Measurements from ENCODE around the gene GALNT2. TPM values are rescaled to one million over a fixed set of nuclear protein-coding genes. Genes with fewer than 3 reads are reported as not detected.

Gene GALNT2
- total and polyA plus RNA-seq, 9 of the 15 experiments (the other 6 are each of a cell fraction or from before 2014, with no cell fraction given), result 1.6 to 106 (median 51.9) TPM

- TF ChIP-seq CGGBP1 (CRISPR knock-in tag; IDR thresholded peaks at IDR 0.05), result no peak
- TF ChIP-seq IFI16 (CRISPR knock-in tag; IDR thresholded peaks at IDR 0.05), result 0 out of 2 replicates have a peak, but pooled peaks have one; percentile 16
- TF ChIP-seq GTF3C2 (IDR thresholded peaks at IDR 0.05; ENCODE audit: borderline replicate concordance, extremely low read depth, insufficient read length), result no peak
- TF ChIP-seq GATA2 (CRISPR knock-in tag; IDR thresholded peaks at IDR 0.05), result no peak
- no peak for TF ChIP-seq ETV5 (CRISPR knock-in tag; IDR thresholded peaks at IDR 0.05; ENCODE audit: low read depth)
- peak; percentile 44; the same call in 1 of the 2 replicates for TF ChIP-seq ATF3 (IDR thresholded peaks at IDR 0.05)
- TF ChIP-seq ATF3 (CRISPR knock-in tag; conservative IDR thresholded peaks at IDR 0.05), result no peak; the same call in 1 of the 2 replicates
- no peak for TF ChIP-seq PREB (CRISPR knock-in tag; IDR thresholded peaks at IDR 0.05)
- no peak for TF ChIP-seq CSDE1 (IDR thresholded peaks at IDR 0.05)
- no peak for TF ChIP-seq MCM2 (IDR thresholded peaks at IDR 0.05; ENCODE audit: low read depth)
- no peak for TF ChIP-seq E4F1 (CRISPR knock-in tag; IDR thresholded peaks at IDR 0.05; ENCODE audit: borderline replicate concordance)
- no peak for TF ChIP-seq ERF (CRISPR knock-in tag; IDR thresholded peaks at IDR 0.05)
- no peak for TF ChIP-seq PRDM10 (IDR thresholded peaks at IDR 0.05; ENCODE audit: partially characterized antibody)
- no peak for TF ChIP-seq NFYB (IDR thresholded peaks at IDR 0.05; ENCODE audit: extremely low read depth, insufficient read length)
Observed at GRCh38 chr1:230124186-230125128, 57.4 kb downstream of the GALNT2 start (continued).

All from K562 (cell line).